Smooth muscle cell (in vitro differentiated cells): ENCODE data around the gene CRB1. TPM values are rescaled to one million over a fixed set of nuclear protein-coding genes. Genes with fewer than 3 reads are reported as not detected.

ENCODE experiments used
- DNase-seq: peaks from one replicate; lab custom pipeline; 2025; ENCODE audit not compliant: unreplicated experiment; lab: John Stamatoyannopoulos, UW
- H2AFZ ChIP-seq: fragments of 200-600 bp; sonication (generic); 2 replicates; pipeline ENCODE4 v1.6.0; 2016; ENCODE audit warnings: antibody characterized with exemption, low read depth, mild to moderate bottlenecking
- H3F3A ChIP-seq: fragments of 200-600 bp; sonication (generic); 2 replicates; pipeline ENCODE4 v1.6.0; 2017; ENCODE audit warnings: antibody characterized with exemption, low read depth
- H3K27ac ChIP-seq: fragments of 200-600 bp; sonication (generic); 2 replicates; pipeline ENCODE4 v1.5.1; 2016; ENCODE audit warnings: low read depth, mild to moderate bottlenecking
- H3K27me3 ChIP-seq: fragments of 200-600 bp; sonication (generic); 2 replicates; pipeline ENCODE4 v1.6.1; 2016; ENCODE audit warnings: low read depth, mild to moderate bottlenecking
- H3K36me3 ChIP-seq: fragments of 200-600 bp; sonication (generic); 2 replicates; pipeline ENCODE4 v1.5.1; 2016; ENCODE audit warnings: low read depth
- H3K4me1 ChIP-seq: fragments of 200-600 bp; sonication (generic); 2 replicates; pipeline ENCODE4 v1.5.1; 2016; ENCODE audit warnings: low read depth
- H3K4me2 ChIP-seq: fragments of 200-600 bp; sonication (generic); 2 replicates; pipeline ENCODE4 v1.6.0; 2016; ENCODE audit warnings: mild to moderate bottlenecking
- H3K4me3 ChIP-seq: fragments of 200-600 bp; sonication (generic); 2 replicates; pipeline ENCODE4 v1.5.1; 2016; ENCODE audit warnings: mild to moderate bottlenecking
- H3K79me2 ChIP-seq: fragments of 200-600 bp; sonication (generic); 2 replicates; pipeline ENCODE4 v1.6.0; 2016; ENCODE audit warnings: low read depth, mild to moderate bottlenecking
- H3K9ac ChIP-seq: fragments of 200-600 bp; sonication (generic); 2 replicates; pipeline ENCODE4 v1.6.0; 2016; ENCODE audit warnings: low read depth
- H3K9me3 ChIP-seq: fragments of 200-600 bp; sonication (generic); replicated peaks from 2 replicates; pipeline ENCODE4 v1.5.1; 2016; ENCODE audit warnings: low read depth
- H4K20me1 ChIP-seq: fragments of 200-600 bp; sonication (generic); 2 replicates; pipeline ENCODE4 v1.6.0; 2016; ENCODE audit warnings: low read depth
- CTCF ChIP-seq: fragments of 200-600 bp; sonication (generic); IDR thresholded peaks from 2 replicates; pipeline ENCODE4 v1.5.1; 2017; ENCODE audit warnings: borderline replicate concordance, mild to moderate bottlenecking, antibody characterized with exemption; ENCODE audit not compliant: insufficient read depth, poor library complexity, severe bottlenecking
- WGBS: methylation state at CpG from one replicate; pipeline ENCODE4 v1.1.7; 2016; ENCODE audit warnings: low lambda C conversion rate; 5-methylcytosine and 5-hydroxymethylcytosine counted together
- polyA plus RNA-seq: library from polyadenylated mRNA; unstranded; fragments of >200 nt; fragmentation: Nextera tagmentation; extraction: Ambion mirVana; gene quantifications from 2 replicates; pipeline ENCODE4 v1.2.1, GENCODE V29; 2016
- small RNA-seq: library from RNA; depleted of rRNA; stranded (forward); fragments of <200 nt; gene quantifications from one replicate; pipeline ENCODE3, GENCODE V24; 2014
- total RNA-seq: library from RNA; depleted of rRNA; stranded (reverse); fragments of >200 nt; gene quantifications from 2 replicates; pipeline ENCODE4 v1.2.3, GENCODE V29; 2014

CRB1 gene
- total and polyA plus RNA-seq, 2 experiments from 2014 or later, result under 0.01 TPM; not detected in 1

DNA sequence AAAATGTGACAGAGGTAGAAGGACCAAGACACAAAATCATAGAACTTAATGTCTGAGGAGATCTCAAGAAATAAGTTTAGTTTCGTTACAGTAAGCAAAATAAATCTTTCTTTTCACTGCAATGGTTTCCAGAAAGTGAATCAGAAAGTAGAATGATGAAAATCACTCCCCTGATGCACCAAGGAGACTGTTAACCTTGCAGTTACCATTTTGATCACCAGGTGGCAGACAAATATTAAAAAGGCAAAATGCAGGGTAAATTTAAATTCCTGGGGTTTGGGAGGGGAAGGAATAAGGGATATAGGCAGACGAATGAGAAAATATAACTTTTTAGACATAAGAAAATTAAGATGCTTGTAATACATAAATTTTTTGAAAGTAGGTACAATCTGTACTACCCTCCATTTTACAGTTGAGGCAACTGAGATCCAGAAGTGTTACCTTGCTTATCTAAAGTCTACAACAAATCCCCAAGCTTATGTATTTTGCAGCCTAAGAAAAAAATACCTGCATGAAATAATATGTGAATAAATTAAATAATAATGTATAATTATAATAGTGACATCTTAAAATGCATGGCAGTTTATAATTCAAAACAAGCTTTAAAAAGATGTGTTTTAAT is 253.2 kb downstream of the CRB1 start:
- H3K4me2 ChIP-seq, result no peak overlapping the region
- H4K20me1 ChIP-seq, result no peaks in the 10 kb centered on the region
- H3K36me3 ChIP-seq, result no peaks in the 10 kb centered on the region
- DNase-seq, result no peak
- no peak overlapping the region for H3K9ac ChIP-seq
- no peaks in the 10 kb centered on the region for H3K4me1 ChIP-seq
- whole genome bisulfite sequencing, result 19% methylated on average over 2 of the region's 2 CpGs
- no peaks in the 10 kb centered on the region for H3K79me2 ChIP-seq
- H3K27me3 ChIP-seq, result no peaks in the 10 kb centered on the region
- H3K27ac ChIP-seq, result no peak overlapping the region
- no peaks in the 10 kb centered on the region for H3K9me3 ChIP-seq
- no peak overlapping the region for H2AFZ ChIP-seq
- H3K4me3 ChIP-seq, result no peak overlapping the region
- no peaks in the 10 kb centered on the region for H3F3A ChIP-seq
- TF ChIP-seq CTCF, result peak; percentile 63

DNA sequence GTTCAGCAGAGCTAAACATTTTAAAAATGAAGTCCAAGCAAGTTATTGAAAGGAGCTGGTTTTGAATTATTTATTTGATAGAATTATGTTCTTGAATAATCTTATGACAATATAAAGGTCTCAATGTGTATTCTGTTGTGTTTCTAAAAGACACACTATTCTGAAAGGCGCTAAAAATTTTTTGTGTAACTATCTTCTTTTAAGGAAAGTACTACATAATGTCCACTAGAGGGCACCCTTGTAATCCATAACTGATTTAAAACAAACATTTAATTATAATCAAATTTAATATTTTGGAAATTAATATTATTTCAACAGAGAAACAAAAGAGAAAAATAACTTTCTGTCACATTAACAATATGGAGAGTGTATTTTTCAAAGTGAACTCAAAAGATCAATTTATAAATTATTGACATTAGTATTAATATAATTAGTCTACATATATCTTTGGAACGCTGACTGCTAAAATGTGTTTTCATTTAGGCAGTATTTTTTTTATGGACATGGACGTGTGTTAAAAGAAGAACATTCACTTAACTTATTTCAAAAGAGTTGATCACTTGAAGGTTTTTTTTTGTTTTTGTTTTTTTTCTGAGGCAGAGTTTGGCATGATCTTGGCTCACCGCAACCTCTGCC is 258.8 kb downstream of the CRB1 start:
- no peaks in the 10 kb centered on the region for H3F3A ChIP-seq
- no peaks in the 10 kb centered on the region for H3K9me3 ChIP-seq
- DNase-seq, result no peak
- H3K36me3 ChIP-seq, result no peaks in the 10 kb centered on the region
- no peaks in the 10 kb centered on the region for H3K79me2 ChIP-seq
- no peak overlapping the region for H3K9ac ChIP-seq
- H3K4me3 ChIP-seq, result no peak overlapping the region
- no peaks in the 10 kb centered on the region for H4K20me1 ChIP-seq
- no peak overlapping the region for H2AFZ ChIP-seq
- peak; percentile 73 for TF ChIP-seq CTCF
- no peak overlapping the region for H3K27ac ChIP-seq
- H3K27me3 ChIP-seq, result no peaks in the 10 kb centered on the region
- 61% methylated on average over 4 of the region's 4 CpGs for WGBS
- no peak overlapping the region for H3K4me2 ChIP-seq
- no peaks in the 10 kb centered on the region for H3K4me1 ChIP-seq

Small RNA genes lying within 50 kb of the gene (small RNA-seq; reads per million reads assigned to genes)
- not detected for gene MRPS21P3

Other genes starting within 250 kb of the CRB1 start
- gene F13B, start 201.0 kb upstream of the CRB1 start, total RNA-seq, result not detected in 2 replicates
- gene F13B, start 201.0 kb upstream of the CRB1 start, polyA plus RNA-seq, result not detected in 2 replicates
- 8.8 and 13.0 TPM in 2 replicates for gene ASPM, start 121.6 kb upstream of the CRB1 start, total RNA-seq
- 1.7 and 3.2 TPM in 2 replicates for gene ASPM, start 121.6 kb upstream of the CRB1 start, polyA plus RNA-seq
- gene ZBTB41, start 67.0 kb upstream of the CRB1 start, total RNA-seq, result 18.5 and 24.2 TPM in 2 replicates
- 2.5 and 3.7 TPM in 2 replicates for gene ZBTB41, start 67.0 kb upstream of the CRB1 start, polyA plus RNA-seq